K562 (cell line): Measurements from ENCODE around the gene ZBTB22. TPM values are rescaled to one million over a fixed set of nuclear protein-coding genes. Genes with fewer than 3 reads are reported as not detected.

Experiments used
- COPS2 ChIP-seq: fragments of 450-650 bp; conservative IDR thresholded peaks from 2 replicates; pipeline ENCODE4 v1.6.1; 2016; ENCODE audit warnings: mild to moderate bottlenecking, moderate library complexity
- JUND ChIP-seq, 2 experiments: IDR thresholded peaks; 2 replicates in 1 of 2; 3 replicates in 1 of 2; pipeline ENCODE4 v1.6.1; 2011; ENCODE audit warnings: borderline replicate concordance in 2 of 2, low read depth in 2 of 2, low read length in 2 of 2, improper control_type of control experiment in 1 of 2, missing biosample characterization in 1 of 2, missing genetic modification characterization in 1 of 2, missing genetic modification reagents in 1 of 2
- POLR2B ChIP-seq: fragments of 450-650 bp; IDR thresholded peaks from 2 replicates; pipeline ENCODE4 v1.6.1; 2018; ENCODE audit warnings: low read depth; ENCODE audit not compliant: partially characterized antibody
- ZNF347 ChIP-seq: fragments of 450-650 bp; formaldehyde crosslinking; IDR thresholded peaks from 2 replicates; pipeline ENCODE4 v1.4.0; 2020; ENCODE audit warnings: low read depth, mild to moderate bottlenecking, moderate library complexity
- polyA plus RNA-seq, 8 experiments: library from polyadenylated mRNA; depleted of rRNA in 4 of 8; stranded (reverse) in 5 of 8; unstranded in 3 of 8; fragments of >200 nt; fragmentation: Nextera tagmentation in 2 of 8; fragmentation: Illumina TruSeq in 1 of 8; extraction: Ambion mirVana in 2 of 8; extraction: Trizol in 1 of 8; gene quantifications; 2 replicates each; pipeline versions ENCODE4 v1.2.1 to v1.2.3, GENCODE V29; 2011 to 2014; ENCODE audit warnings: inconsistent platforms in 1 of 8, missing spikeins in 1 of 8
- total RNA-seq, 7 experiments: library from RNA; depleted of rRNA in 6 of 7; stranded (reverse); fragments of >200 nt in 6 of 7; fragmentation: Illumina TruSeq in 2 of 7; extraction: Trizol in 2 of 7; gene quantifications; 2 replicates each; pipeline versions ENCODE4 v1.2.1 to v1.2.3, GENCODE V29; 2011 to 2021; ENCODE audit warnings: low replicate concordance in 1 of 7
- TF ChIP-seq, protein P1 (sequence below): IDR thresholded peaks from 2 replicates; pipeline ENCODE4 v1.6.1; 2016; ENCODE audit warnings: missing genetic modification characterization, missing compliant biosample characterization
- TF ChIP-seq, protein P2 (sequence below): fragments of 200-600 bp; sonication (generic); IDR thresholded peaks from one replicate; pipeline ENCODE4 v1.6.1; 2012; ENCODE audit warnings: mild to moderate bottlenecking, low read depth, low read length, inconsistent platforms

The ZBTB22 gene
- total and polyA plus RNA-seq, 9 of the 15 experiments (the other 6 are each of a cell fraction or from before 2014, with no cell fraction given) = 0.21 to 11.9 (median 7.1) TPM

DNA sequence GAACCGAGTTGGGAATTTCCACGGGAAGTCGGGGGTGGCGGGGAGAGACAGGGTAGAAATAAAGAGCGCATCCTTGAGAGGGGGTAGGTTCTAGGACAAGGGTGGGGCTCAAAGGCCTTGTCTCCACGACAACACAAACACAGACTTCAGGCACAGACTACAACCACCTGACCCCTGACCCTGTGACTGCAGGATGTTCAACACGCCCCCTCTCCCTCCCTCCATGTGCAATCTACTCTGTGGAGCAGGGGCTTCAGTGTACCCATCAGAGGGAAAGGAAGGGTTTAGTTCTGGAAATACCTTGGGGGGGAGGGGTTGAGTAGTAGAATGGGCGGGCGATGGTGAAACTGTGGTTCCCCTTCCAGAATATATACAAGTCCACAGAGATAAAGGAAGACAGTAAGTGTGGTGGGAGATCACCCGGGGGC, 3.0 kb downstream of the ZBTB22 start (continued):
- no peak for TF ChIP-seq COPS2
- no peak for TF ChIP-seq POLR2B
- 0 out of 2 replicates have a peak, but pooled peaks have one; percentile 13 for TF ChIP-seq JUND (IDR thresholded peaks at IDR 0.05; ENCODE audit: borderline replicate concordance, low read depth, low read length)
- TF ChIP-seq JUND (tag; IDR thresholded peaks at IDR 0.05; ENCODE audit: borderline replicate concordance, low read depth, low read length) = 0 out of 3 replicates have a peak, but pooled peaks have one; percentile 25
- no peak for TF ChIP-seq ZNF347 (CRISPR knock-in tag)
- TF ChIP-seq, protein P1, sequence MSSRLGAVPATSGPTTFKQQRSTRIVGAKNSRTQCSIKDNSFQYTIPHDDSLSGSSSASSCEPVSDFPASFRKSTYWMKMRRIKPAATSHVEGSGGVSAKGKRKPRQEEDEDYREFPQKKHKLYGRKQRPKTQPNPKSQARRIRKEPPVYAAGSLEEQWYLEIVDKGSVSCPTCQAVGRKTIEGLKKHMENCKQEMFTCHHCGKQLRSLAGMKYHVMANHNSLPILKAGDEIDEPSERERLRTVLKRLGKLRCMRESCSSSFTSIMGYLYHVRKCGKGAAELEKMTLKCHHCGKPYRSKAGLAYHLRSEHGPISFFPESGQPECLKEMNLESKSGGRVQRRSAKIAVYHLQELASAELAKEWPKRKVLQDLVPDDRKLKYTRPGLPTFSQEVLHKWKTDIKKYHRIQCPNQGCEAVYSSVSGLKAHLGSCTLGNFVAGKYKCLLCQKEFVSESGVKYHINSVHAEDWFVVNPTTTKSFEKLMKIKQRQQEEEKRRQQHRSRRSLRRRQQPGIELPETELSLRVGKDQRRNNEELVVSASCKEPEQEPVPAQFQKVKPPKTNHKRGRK (tag) = no peak
- TF ChIP-seq, protein P2, sequence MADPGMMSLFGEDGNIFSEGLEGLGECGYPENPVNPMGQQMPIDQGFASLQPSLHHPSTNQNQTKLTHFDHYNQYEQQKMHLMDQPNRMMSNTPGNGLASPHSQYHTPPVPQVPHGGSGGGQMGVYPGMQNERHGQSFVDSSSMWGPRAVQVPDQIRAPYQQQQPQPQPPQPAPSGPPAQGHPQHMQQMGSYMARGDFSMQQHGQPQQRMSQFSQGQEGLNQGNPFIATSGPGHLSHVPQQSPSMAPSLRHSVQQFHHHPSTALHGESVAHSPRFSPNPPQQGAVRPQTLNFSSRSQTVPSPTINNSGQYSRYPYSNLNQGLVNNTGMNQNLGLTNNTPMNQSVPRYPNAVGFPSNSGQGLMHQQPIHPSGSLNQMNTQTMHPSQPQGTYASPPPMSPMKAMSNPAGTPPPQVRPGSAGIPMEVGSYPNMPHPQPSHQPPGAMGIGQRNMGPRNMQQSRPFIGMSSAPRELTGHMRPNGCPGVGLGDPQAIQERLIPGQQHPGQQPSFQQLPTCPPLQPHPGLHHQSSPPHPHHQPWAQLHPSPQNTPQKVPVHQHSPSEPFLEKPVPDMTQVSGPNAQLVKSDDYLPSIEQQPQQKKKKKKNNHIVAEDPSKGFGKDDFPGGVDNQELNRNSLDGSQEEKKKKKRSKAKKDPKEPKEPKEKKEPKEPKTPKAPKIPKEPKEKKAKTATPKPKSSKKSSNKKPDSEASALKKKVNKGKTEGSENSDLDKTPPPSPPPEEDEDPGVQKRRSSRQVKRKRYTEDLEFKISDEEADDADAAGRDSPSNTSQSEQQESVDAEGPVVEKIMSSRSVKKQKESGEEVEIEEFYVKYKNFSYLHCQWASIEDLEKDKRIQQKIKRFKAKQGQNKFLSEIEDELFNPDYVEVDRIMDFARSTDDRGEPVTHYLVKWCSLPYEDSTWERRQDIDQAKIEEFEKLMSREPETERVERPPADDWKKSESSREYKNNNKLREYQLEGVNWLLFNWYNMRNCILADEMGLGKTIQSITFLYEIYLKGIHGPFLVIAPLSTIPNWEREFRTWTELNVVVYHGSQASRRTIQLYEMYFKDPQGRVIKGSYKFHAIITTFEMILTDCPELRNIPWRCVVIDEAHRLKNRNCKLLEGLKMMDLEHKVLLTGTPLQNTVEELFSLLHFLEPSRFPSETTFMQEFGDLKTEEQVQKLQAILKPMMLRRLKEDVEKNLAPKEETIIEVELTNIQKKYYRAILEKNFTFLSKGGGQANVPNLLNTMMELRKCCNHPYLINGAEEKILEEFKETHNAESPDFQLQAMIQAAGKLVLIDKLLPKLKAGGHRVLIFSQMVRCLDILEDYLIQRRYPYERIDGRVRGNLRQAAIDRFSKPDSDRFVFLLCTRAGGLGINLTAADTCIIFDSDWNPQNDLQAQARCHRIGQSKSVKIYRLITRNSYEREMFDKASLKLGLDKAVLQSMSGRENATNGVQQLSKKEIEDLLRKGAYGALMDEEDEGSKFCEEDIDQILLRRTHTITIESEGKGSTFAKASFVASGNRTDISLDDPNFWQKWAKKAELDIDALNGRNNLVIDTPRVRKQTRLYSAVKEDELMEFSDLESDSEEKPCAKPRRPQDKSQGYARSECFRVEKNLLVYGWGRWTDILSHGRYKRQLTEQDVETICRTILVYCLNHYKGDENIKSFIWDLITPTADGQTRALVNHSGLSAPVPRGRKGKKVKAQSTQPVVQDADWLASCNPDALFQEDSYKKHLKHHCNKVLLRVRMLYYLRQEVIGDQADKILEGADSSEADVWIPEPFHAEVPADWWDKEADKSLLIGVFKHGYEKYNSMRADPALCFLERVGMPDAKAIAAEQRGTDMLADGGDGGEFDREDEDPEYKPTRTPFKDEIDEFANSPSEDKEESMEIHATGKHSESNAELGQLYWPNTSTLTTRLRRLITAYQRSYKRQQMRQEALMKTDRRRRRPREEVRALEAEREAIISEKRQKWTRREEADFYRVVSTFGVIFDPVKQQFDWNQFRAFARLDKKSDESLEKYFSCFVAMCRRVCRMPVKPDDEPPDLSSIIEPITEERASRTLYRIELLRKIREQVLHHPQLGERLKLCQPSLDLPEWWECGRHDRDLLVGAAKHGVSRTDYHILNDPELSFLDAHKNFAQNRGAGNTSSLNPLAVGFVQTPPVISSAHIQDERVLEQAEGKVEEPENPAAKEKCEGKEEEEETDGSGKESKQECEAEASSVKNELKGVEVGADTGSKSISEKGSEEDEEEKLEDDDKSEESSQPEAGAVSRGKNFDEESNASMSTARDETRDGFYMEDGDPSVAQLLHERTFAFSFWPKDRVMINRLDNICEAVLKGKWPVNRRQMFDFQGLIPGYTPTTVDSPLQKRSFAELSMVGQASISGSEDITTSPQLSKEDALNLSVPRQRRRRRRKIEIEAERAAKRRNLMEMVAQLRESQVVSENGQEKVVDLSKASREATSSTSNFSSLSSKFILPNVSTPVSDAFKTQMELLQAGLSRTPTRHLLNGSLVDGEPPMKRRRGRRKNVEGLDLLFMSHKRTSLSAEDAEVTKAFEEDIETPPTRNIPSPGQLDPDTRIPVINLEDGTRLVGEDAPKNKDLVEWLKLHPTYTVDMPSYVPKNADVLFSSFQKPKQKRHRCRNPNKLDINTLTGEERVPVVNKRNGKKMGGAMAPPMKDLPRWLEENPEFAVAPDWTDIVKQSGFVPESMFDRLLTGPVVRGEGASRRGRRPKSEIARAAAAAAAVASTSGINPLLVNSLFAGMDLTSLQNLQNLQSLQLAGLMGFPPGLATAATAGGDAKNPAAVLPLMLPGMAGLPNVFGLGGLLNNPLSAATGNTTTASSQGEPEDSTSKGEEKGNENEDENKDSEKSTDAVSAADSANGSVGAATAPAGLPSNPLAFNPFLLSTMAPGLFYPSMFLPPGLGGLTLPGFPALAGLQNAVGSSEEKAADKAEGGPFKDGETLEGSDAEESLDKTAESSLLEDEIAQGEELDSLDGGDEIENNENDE = no peak
